GM11168 (cell line): ENCODE data around the gene SGPL1.

Source experiments
- in situ Hi-C: fragments of 300-500 bp; cut with MboI; formaldehyde crosslinking; loops from one replicate; pipeline ENCODE4 v1.12.0; 2022; ENCODE audit warnings: low sequenced_read_pairs; ENCODE audit not compliant: unreplicated experiment

Gene SGPL1

DNA sequence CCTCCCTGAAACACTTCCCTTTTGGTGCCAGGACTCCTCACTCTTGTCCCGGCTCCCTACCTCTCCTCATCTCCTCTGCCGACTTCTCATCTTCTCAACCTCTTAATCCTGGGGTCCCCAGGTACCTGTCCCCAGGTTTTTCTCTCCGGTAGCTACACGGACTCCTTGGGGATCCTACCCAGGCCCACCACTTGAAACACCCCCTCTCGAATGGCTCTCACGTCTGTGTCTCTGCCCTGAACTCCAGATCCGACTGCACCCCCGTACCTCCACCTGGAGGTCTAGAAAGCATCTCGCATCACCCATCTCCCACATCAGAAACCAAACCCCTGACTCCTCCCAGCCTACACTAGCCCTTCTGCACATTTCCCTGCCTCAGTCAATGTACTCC, 35.4 kb upstream of the SGPL1 start:
- in situ Hi-C loops = no loop called here

DNA sequence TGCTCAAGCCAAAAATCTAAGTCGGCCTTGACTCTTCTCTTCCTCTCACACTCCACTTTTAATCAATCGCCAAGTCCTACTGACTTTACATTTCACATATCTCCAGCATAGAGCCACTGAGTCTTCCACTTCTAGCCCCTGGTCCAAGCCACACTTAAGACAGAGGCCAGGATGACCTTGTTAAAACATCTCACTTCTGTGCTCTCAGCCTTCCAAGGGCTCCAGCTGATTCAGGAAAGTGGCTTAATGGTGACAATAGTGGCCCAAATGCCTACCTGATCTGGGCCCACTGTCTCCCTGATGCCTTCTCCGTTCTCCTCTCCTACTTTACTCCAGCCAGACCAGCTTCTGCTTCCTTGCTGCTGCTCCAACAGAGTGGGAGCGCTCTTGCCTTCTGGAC, 35.0 kb upstream of the SGPL1 start:
- in situ Hi-C loops = no loop called here

DNA sequence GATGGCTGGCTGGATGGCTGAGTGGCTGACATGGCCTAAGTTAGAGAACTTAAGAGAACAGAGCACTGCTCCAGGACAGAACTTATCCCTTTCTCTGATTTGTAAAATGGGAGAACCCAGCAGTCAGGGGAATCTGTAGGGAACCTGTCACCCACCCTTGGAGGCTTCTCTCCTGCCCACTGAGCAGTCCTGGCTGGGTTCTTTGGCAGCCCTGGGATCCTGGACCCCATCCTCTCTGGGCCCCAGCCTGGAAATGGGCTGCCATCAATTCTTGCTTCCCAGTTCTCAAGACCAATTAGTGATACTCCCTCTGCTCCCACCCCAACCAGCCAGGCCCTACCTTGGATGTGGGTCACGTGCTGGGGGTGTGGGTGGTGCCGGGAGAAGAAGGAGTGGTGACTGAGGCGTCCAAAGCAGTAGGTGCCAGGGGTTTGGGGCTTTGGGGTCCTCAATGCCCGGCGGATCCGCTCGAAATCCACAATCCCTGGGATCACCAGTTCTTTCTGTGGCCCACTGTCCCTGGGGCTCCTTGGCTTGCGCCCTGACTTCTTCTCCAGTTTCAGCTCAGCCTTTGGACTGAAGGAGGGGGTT, 34.2 kb upstream of the SGPL1 start:
- in situ Hi-C loops = no loop called here

DNA sequence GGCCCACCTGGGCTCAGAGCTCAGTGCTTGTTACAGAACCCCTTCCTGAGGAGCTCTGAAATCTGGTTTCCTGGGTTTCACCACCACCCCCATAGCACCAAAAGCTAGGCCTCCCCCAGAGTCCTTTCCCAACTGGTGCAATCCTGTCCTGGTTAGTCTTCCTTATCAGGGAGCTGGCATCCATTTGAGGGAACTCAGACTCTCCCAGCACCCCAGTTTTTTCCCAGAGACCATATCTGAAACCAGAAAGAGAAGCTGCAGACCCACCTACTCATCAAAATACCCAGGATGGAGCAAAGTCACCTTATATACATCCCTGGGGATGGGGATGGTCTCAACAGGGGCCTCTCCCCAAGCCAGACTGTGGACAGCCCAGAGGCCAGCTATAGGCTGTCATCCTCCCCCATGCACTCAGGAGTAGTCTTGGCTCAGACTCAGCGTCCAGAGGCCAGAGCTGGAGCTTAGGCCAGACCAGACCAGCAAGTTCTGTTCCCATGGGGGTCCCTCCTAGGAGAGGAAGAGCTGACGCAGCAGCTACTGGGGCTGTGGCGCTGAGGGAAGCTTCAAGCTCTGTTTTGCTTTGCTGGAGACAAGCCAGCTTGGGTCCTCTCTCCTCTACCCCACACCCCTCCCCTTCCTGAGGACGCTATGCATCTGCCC, 33.5 kb upstream of the SGPL1 start:
- in situ Hi-C loops = no loop called here

DNA sequence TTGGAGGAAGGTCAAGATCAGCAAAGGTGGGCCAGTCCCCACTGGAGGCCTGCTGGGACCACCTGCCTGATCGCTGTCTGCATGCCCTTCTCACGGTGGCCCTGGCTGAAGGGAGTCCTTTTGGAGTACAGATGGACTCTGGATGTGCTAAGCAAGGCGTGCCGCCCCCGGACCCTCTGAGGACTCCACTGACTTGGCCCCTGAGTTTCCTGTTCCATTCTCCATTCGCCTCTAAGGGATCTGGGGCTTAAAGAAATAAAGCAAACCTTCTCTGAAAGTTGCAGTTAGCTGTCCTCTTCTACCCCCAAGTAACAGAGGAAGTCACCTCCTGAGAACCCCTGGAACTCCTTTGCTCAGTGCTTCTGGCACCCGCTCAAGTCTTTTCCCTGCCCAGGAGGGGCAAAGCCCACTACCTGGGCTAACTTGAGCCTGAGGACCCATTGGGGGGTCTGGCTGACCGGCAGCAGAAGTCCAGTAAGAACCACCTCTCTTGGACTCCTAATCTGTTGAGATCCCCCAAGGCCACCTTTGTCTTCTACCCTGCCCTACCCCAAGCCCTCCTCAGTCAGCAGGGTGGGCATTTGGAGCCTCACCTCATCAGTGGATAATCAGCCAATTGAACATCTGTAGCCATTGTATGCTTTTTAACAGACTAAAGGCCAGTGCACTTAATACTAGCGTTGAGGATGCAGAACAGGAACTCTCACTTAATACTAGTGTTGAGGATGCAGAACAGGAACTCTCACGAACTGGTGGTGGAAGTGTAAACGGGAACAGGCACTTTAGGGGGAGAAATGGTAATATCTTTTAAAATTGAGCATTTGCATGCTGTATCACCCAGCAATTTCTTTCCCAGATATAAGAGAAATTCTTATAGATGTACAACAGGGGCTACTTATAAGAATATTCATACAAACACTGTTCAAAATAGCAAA, 32.7 kb upstream of the SGPL1 start:
- in situ Hi-C loops = no loop called here

DNA sequence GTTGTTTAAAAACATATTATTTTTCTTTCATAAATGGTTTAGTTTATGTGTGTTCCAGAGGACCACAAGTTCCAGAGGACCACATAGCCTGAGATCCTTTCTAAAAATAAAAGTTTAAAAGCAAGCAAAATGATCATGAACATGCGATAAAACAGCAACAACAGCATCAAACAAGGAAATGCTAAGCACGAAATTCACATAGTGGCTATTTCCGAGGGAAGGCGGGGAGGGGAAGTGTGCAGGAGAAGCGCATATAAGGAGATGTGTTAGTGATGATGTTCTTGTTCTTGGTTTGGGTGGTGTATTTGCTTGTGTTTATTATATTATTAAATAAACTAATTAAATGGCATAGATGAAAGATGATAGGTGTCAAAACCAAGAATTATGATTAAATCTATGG, 31.7 kb upstream of the SGPL1 start:
- in situ Hi-C loops = no loop called here

DNA sequence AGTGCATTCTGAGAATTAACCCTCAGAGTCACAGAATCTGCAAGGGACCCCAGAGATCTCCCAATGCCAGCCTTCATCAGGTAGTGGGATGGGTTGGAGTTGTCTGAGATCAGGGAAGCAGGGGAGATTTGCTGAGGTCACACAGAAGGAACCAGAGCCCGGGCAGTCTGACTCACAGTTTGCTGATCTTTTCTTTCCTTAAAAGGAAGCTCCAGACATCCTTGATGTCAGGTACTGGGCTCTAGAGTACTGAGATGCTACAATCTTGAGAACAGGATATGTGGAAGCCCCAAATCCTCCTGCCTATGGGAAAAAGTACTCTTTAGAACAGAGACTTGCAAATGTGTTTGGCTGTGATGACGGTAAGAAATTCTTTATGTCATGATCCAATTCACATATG, 31.3 kb upstream of the SGPL1 start:
- in situ Hi-C loops = no loop called here

DNA sequence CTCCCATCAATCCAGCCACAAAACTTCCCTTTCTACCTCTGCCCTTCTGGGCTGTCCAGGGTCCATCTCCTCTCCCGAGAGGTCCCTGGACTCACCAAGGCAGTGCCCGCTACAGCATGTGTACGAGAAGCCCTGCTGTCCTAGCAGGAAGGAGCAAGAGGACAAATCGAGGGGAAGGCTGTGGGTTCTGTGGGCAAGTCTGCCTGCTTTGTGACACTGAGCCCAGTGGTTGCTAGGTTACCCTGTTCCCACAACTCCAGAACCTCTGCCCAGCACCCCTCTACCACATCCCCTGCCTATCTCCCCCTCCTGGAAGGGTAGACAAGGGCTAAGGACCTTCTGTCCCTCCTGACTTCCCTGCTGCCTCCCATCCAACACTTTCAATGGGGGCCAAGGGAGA, 30.6 kb upstream of the SGPL1 start, which contains the start of gene TBATA:
Gene TBATA (minus strand): TSS at position 188 of the 400 bp plus-strand sequence. CDS start 1,998 bp downstream, outside the sequence.
- in situ Hi-C loops = no loop called here

DNA sequence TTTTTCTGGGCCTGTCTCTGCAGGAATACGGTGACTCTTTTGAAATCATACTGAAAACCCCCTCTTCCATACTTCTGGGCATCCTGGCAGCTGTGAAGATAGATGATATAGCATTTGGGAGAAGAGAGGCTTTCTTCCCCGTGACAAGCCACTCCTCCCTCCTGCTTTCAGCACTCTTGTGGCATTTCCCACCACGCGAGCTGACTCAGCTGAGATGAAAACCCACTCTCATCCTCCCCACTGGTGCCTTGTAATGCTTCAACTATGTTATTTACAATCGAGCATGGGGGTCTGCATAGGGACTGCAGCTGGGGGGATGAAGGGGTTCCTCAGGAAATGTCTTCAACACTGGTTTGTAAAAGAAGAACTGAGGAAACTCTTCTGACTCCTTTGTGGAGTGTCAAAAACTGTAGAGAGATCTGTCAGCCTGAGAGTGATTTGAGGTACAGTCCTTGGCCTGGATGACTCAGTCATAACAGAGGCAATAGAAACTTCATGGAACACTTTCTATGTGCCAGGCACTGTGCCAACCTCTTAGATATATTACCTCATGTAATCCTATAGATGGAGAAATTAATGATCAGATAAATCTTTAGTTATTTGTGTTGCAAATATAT, 28.8 kb upstream of the SGPL1 start:
- in situ Hi-C loops = no loop called here

DNA sequence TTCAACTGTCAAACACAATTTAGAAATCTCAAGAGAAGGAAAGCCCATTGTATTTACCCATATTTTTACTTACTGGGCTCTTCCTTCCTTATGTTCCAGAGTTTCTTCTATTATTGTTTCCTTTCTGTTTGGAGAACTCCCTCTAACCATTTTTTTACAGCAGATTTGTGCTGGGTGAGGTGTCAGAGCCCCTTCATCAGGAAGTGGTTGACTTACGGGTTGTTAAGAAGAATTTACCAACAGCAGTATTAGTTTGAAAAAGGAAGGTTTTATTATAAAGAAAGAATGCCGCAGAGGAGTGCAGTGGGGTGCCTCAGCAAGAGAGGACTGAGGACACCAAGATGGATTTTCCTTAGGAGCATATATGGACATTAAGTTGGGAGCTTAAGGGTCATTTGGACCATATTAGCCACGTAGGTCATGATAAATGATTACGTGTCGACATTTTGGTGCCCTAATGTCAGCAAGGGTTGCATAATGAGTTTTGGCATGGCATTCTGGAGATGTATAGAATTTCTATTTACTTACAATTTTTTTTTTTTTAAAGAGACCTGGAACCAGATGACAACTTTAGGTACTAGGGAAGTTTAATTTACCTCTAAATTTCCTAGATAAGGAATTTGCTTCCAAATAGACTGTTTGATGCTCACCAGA, 24.2 kb upstream of the SGPL1 start:
- in situ Hi-C loops = no loop called here

DNA sequence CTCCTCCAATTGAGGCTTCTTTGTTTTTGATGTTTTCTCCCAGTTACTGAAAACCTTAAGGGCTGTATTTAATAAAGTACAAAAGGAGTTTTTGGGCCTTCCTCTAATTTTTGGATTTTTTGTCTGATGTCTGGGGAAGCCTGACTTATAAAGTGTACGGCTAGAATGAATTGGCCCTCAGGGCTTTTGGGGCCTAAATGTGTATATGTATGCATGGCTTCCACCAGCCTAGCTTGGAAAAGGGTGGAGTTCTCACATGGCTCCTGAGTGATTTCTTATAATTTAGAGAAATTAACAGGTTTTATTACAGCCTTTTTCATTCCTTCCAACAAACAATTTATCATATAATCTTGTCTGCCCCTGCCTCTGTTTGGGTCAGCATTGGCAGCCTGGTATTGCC, 20.1 kb upstream of the SGPL1 start:
- in situ Hi-C loops = no loop called here

DNA sequence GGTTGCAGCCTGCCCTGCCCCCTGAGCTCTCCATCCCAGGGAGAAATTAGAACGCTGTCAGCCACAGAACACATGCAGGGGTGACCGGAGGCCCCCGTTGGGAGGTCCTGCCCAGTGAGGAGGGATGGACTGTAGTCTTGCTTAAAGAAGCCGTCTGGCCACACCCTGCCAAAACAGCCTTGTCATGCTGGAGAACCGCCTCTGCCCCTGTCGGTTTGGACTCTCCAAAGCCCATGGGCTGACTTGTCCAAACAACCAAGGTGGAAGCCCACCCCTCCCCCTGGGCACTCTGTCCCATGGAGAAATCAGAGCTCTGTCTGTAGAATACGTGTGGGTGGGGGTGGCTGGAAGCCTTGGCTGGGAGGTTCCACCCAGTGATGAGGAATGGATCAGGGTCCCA, 17.9 kb upstream of the SGPL1 start:
- in situ Hi-C loops = no loop called here

DNA sequence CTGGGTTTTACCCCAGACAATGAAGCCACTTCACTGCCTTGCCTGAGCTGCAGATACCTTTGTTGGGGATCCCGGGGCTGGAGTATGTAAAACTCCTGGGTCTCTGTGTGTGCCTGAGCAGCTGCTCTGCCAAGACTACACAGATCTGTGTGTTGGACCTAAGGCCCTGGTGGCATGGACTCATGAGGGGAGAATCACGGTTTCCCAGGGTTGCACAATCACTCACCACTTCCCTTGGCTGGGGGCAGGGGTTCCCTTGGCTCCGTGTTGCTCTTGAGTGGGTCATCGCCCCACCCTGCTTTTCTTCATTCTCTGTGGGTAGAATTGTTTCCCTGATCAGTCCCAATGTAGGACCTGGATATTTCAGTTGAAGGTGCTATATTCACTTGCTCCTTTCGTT, 16.6 kb upstream of the SGPL1 start:
- in situ Hi-C loops = no loop called here

DNA sequence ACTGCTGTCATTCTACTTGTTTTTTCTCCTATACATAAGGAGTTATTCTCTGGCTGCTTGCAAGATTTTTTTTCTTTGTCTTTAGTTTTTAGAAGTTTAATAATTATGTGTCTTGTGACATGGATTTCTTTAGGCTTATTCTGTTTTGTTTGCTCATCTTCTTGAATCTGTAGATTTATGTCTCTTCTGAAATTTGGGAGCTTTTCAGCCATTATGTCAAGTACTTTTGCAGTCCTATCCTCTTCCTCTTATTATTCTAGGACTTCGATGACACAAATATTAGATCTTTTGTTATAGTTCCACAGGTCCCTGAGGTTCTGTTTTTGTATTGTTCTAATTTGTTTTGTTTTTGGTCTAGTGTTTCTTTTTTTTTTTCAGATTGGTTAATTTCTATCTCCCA, 13.9 kb upstream of the SGPL1 start:
- in situ Hi-C loops = no loop called here

DNA sequence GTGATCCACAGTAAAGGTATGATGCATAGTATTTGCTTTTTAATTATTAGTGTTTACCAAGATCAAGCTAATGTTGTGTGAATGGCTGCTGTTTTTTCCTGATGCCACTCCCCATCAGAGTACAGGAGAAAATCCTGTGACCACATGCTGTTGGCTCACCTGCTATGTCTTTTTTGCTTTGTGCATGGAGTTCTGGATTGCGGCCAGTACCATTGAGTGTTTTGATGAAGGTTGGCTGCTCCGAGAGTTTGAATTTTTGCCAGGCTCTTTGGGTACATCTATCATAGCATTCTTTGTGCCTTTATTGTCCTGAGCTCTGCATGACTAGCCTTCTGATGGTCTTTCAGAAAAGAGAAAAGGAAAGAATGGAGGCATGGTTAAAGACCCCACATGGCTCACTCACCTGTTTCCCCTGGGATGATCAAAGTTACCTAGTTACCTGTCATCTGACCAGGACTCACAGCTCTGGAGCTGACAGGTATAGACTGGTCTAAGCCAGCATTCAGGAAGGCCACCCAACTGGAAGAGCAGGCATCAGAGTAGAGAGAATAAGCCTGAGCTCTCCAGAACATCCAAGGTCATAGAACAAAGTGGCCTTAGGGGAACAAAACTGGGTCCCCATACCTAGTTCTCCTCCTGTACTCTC, 11.8 kb upstream of the SGPL1 start:
- in situ Hi-C loops = no loop called here

DNA sequence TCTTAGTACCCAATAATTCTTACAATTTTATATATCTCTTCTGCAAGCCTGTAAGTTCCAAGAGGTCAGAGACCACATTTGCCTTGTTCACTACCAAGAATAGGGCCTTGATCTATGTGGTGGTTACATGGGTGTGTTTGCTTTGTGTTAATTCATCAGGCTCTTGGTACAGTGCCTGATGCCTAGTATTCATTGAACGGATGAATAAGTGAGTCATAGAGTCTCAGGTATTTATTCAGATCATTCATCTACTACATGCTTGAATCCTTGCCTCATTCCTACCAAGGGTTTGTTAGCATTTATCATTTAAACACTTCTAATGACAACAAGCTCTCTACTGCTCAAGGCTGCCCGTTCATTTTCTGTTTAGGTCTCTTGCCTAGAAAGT, 11.3 kb upstream of the SGPL1 start:
- in situ Hi-C loops = no loop called here

DNA sequence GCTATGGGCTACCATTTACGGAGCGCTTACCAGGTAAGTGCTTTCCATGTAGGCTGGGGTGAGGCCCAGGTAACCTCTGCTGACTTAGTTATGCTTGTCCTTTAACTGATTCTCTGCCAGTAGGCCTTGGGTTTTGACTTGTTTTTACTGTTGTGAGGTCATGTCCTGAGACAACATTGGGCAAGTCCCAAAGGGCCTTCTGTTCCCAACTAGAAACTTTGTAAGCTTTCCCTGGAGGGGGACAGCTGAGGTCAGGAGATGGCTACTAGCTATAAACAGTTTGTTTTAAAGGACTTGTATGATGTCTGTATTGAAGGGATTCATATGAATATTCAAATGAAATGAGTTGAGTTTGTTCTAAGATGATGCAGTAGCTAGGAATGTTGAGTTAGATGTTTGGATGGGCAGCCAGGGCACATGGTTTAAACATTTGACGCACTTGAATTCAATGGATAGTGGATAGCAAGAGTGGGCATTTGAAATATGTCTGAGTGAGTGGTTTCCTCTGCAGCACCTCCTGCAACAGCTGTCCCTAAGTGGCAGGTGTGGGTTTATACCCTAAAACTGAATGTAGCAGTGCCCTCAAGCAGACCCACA, 10.0 kb upstream of the SGPL1 start:
- in situ Hi-C loops = no loop called here

DNA sequence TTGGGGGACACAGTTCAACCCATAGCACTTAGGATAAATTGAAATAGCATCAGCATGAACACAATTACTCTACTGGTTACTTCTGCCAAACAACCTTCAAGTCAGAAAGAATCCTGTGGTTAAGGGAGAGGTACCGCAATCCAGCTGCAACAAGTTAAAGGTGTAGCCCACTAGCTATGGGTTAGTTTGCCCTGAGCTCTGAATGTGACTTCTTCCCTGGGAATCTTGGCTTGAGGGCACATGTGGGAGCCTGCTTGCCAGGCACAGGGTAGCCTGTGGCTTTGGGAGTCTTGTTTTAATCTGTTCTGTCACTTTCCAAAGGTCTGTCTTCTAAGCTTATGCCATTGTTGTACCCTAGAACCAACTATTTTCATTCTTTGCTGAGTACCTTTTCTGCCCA, 8.9 kb upstream of the SGPL1 start:
- in situ Hi-C loops = no loop called here

DNA sequence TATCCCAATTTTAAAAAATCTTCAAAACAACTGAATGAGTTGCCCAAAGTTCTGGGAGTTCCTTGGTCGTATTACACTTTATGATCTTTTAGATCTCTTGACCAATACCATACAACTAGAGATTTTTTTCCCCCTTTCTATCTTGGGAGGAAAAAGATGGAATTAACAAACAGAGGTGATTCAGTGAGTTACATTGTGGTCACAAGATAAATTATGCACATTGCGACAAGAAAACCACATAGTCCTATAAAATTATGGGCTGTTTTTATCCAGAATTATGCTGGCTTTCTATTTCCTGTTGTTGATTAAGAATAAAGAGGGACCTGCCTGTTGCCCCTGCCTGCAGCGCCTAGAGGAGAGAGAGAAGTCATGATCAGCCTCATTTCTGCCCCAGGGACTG, 8.2 kb upstream of the SGPL1 start:
- in situ Hi-C loops = no loop called here
